Measurements from ENCODE around the gene UMOD.

UMOD gene

DNA sequence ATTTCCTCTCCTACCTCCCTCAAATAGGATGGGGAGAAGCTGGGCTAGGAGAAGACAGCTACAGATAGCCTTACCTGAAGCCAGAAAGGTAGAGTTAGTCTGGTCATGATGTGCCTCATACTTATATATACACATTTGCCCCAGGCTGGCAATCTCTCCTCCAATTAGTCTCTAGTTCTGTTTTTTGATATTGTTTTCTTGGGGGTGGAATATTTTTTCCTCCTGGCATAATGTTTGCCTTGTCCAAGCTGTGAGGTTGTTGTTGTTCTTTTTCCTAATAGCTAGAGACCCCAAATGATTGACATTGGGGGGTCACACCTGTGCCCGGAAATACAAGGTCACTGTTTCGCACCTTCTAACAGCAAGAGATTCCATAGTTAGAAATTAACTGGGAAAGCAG lies at the start of gene UMOD:
Gene UMOD, minus strand, starts transcription at position 101 of the 400 bp plus-strand sequence. CDS start 1,978 bp downstream, outside the sequence.
- no peak for DNase-seq

DNA sequence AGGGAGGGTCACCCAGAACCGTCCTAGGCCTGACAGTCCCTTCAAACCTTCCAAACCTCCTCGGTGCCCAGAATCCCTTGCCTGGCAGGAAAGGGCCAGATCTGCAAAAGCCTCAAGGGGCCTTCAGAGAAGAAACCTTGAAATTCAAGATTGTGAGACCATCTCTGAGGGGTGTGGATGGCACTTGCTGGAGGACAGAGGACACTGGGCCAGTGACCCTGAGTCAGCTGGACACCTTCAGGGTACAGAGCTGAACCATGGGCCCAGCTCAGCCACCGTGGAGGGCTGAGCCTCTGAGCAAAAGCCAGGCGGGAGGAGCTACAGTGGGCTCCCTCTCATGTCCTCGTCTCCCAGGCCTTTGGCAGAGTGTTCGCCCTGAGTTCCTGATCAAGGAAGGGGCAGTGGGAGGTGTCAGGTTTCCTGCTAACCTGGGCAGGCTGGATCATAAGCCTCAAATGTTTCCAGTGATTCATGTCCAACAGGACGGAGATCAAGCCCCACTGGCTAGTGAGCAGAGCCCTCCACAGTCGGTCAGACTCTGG lies 49.0 kb upstream of the UMOD start:
- DNase-seq: no peak

DNA sequence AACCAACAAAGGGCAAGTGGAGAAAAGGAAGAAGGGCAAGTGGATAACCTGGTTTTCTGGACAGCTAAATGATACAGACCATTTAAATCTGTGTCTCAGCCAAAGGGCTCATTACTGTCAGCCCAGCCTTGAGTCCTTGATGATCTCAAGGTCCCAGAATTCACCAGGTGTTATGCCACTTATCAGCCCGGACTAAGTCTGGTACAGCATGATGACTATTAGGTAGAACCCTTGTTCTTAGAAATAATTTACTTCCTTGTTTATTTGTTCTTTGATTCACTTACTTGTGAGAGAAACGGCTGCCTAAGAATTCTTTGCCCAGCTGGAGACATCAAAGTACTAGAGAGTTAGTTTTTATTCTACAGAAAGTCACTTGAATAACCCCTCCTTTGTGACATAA lies 48.6 kb upstream of the UMOD start:
- no peak for DNase-seq

DNA sequence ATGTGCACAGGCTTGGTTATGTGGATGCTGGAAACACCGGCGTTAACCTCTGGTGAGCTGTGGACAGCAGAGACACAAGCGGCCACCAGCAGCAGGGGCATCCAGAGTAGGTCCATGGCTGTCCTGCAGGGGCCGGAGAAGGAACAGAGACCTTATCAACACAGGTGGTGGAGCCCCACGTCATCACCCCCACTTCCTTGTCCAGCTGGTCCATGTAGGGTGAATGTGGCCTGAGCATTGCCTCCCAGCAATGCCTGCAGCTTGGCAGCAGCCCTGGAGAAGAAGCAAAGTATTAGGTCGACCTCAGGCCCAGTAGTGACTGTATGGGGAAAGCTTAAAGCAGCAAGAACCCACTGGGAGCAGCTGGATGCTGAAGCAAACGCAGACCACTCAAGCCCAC lies 46.7 kb upstream of the UMOD start:
- no peak for DNase-seq

DNA sequence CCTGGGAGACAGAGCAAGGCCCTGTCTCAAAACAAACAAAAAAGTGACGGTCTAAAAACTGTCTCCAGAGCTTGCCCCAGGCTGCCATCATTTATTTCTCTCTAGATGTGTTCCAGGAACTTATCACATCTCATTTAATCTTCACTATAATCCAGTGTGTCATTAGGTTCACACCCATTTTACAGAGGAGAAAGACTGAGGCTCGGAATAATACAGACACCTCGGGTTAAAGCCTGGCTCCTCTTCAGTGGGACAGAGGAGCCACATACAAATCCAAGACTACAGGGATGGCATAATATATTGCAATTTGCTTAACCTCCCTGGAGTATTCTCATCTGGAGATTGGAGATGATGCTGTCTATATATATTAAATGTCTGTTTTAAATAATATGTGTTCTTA lies 46.1 kb upstream of the UMOD start:
- DNase-seq: no peak

DNA sequence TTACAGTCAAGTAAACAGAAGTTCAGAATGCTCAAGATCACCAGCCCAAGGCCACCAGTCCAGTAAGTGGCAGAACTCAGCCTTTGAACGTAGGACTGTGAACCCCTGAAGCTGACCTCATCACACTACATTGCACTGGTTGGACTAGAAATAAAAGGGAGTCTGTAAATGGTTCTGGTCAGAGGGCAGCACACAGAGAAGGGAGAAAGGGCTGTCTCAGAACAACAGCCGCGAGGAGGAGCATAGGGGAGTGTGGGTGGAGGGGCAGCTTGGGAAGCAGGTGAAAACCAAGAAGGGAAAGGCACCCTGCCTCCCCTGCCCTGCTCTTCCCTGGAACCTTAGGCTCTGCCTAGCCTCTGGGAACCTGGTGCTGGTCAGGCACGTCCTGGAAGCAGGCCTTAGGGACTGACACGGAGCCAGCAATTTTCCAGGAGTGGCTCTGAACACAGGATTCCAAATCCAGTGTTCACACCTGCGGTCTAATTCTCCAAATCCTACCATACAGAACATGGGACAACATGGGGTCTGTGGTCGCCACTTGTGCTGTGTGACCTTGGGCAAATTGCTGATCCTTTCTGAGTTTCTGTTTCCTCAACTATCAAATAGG lies 45.1 kb upstream of the UMOD start:
- DNase-seq: no peak

DNA sequence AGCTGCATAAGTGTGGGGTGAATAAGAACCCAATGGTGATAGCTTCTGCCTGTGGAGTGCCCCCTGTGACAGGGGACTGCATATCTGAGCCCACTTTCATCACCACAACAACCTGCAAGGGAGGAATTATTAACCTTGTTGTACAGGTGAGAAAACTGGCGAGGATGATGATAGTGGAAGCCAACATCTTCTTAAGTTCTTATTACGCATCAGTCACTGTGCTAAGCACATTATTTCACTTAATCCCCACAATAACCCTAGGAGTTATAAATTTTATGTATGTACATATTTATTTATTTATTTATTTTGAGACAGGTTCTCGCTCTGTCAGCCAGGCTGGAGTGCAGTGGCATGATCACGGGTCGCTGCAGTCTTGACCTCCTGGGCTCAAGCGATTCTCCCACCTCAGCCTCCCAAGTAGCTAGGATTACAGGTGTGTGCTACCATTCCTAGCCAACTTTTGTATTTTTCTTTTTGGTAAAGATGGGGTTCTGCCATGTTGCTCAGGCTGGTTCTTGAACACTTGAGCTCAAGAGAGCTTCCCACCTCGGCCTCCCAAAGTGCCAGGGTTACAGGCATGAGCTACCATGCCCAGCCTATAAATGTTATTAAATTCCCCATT lies 44.4 kb upstream of the UMOD start:
- DNase-seq: no peak

DNA sequence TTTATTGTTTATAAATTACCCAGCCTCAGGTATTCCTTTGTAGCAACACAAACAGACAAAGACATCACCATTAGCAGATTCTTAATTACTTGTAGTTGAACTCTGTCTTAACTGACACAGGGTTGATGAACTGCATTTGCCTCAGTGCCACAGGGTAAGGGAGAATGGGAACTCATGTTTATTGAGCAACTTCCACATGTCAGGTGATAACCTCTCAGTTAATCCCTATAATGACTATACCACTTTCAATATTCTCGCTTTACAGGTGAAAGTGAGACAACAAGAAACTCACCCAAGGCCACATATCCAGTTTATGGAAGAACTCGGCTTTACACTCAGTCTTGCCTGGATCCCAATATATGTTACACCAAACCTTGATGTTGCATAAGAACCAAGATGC lies 43.4 kb upstream of the UMOD start:
- no peak for DNase-seq

DNA sequence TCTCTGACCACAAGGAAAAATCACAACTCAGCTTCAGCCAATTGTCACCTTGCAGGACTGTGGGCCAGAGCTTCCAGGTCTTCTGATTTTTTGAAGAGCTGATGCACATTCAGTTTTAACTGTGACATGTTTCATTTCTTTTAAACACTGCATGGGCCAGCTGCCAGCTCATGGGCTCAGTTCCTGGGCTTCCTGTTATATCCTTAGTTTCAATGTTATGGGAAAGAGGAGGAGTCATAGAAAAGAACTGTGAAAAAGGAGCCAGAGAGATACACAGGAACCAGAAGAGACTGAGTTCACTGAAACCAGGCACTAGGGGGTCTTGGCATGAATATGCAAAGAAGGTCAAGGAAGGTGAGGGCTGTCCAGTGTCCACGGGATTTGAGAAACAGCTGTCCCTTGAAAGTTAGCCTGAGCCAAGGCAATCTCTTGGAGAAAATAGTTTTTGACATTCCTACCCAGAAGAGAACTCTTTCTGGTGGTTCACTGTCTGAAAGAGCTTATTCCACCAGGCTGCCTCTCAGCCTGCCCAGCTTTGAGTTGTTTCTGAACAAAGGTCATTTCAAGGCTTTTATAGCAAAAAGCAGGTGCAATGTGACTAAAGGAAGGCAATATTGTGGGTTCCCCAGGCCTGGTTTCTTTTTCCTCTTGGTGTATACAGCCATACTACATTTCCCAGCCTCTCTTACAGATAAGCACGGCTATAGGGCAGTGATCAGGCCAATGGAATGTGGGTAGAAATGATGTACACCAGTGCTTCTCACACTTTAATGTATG lies 41.5 kb upstream of the UMOD start:
- DNase-seq: peak; percentile 44

DNA sequence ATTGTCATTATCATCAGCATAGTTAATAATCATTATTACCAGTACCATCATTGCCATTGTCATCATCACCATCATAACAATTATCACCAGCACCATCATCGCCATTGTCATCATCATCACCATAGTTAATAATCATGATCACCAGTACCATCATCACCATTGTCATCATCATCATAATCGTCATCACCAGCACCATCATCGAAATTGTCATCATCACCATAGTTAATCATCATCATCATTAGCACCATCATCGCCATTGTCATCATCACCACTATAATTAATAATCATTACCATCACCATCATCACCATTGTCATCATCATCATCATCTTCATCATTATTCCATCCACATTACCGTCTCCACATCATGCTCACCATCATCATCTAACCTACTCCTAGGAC lies 38.5 kb upstream of the UMOD start:
- DNase-seq: no peak

DNA sequence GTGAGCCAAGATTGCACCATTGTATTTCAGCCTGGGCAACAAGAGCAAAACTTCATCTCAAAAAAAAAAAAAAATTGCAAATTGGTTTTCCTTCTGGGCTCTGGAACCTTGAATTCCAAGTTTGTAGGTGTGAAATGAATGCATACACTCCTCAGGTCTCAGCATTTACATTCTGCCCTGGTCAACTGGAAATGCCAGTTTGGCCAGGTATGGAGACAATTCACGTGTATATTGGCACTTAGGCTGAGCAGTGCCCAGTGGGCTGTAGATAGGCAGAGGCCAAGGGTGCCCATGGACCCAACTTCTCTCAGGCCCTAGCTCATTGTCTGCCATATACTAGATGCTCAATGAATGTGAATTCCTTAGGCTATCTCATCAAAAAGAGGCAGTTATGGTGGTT lies 36.3 kb upstream of the UMOD start:
- DNase-seq: no peak

DNA sequence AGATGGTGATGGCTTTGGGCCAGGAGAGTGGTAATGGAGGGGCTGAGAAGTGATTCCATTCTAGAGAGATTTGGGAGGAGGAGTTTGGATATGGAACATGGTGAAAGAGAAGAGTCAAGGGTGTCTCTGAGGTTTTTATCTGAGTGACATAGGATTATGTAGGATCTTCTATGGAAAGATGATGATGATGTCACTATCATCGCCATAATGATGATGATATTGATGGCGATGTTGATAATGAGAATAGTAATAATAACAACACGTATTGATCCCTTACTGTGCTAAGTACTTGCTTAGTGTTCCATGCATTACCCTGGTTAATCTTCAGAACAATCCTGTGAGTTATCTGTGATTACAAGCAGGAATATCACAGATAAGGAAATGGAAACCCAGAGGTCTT lies 35.5 kb upstream of the UMOD start:
- no peak for DNase-seq

DNA sequence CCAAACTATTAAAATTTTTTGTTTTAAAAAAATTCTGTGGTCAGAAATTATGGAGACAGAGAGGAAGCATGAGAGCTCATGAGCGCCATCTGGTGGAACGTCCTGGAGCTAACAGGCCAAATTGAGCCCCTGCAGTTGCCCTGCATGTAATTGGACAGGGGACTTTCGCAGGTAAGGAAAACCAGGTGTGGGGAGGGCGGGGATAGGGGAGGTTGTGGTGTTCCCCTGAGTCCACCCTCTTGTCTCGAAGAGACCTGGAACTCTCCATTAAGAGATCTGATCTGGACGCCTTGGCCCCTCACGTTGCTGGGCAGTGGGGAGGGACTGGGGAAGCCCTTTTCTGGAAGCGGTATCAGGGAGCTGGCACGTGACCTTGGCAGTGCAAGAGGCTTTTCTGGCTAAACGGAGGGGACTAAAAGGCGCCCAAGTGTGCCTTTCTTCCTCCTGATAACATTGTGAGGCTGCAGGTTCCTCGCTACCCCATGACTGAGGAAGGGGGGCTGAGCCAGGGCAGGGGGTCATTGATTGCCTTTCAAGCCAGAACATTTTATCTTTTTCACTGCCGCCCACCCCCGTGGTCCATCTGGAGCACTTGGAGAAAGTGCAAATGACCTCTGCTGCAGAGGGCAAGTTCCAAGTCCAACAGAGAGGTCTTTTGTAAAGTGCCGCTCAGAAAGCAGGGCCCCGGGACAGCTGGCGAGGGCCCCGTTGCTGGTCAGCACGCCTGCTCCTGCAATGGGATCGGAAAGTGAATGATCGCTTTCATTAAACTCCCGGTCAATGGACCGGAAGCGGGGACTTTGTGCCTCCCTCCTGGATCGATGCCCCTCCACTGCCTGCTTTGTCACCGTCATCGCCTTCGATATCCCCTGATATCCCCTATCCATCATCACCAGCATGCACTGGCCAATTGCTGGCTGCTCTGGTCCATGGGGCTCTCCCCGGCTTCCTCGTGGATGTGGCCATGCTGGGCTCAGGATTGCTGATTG lies 33.6 kb upstream of the UMOD start:
- DNase-seq: peak; percentile 45

DNA sequence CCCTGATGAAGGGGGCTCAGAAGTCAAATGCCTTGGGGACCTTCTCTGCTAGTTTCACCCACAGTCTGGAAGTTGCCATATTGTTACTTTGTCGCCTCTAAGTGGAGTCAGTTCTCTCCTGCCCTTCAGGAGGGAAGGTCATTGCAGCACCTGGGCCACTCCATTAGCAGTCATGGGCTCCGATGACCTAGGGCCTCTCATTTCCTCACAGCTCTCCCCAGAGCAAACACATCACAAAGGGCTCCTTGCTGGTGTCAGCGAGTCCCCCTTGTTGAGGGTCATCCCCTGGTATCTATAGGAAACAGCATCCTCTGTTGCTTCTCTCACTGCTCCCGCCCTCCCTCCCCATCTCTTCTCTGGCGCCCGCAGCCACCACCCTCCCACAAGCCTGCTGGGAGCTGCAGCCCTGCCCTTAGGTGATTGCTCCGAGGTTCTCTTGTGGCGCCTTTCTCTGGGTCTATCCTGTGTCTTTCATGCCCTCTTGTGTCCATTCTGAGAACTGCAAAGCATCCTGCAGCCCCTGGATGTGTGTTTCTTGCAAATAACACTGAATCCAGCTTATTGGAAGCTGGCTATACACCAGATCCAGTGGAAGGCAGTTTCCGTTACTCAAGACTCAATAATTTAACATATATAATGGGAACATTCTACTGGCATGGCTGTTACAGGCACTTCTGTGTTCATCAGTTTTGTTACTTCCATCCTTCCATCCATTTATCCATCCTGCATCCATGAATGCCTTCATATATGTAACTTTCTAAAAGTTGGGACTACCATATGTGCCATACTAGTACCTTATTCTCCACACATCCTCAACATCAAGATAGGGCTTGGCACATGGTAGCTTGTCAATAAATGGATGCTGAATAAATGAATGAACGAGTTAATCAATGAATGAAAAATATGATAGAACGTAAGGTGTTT lies 30.9 kb upstream of the UMOD start:
- peak; percentile 48 for DNase-seq

DNA sequence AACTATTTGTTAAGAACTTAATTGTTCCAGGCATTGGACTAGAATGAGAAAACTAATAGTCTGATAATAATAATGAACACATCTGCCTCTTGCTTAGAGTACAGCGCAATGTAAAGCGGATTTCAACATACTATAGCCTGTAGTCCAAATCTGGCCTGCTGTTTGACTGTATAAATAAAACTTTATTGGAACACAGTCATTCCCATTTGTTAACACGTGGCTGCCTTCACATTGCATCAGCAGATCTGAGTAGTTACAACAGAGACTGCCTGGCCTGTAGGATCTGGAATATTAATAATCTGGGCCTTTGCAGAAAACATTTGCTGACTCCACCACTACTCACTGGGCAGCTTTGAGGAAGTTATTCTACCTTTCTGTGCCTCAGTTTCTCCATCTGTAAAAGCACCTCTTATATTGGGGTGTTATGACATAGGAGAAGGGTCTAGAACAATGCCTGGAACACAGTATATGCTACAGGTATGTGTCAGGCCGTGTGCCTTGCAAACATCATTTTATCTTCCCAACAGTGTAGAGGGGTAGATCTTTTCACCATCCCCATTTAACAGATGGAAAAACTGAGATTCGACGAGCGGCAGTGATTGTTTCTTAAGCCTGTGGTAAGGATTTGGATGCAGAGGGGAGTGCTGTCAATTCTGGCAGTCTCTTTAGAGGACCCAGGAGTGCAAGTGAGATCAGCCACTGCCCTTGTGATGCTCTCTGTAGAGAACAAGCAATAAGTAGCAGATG lies 29.9 kb upstream of the UMOD start:
- DNase-seq: no peak

DNA sequence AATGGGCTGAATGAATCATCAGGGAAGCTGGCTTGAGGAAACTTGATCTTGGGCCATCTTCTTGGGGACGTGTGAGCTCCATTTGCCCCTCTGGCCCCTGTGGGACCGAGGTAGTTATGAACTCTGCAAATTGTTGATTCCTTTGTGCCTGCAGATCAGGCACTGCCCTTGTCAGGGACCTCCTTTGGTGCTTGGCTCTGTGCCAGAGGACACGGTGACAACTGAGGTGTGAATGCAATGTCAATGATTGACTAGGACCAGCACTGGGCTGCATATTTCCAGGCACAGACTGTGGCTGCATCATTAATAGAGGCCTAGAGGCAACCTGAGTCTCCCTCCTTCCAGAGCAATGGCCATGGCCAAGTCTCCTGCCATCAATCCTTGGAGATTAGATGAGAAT lies 28.3 kb upstream of the UMOD start:
- DNase-seq: no peak

DNA sequence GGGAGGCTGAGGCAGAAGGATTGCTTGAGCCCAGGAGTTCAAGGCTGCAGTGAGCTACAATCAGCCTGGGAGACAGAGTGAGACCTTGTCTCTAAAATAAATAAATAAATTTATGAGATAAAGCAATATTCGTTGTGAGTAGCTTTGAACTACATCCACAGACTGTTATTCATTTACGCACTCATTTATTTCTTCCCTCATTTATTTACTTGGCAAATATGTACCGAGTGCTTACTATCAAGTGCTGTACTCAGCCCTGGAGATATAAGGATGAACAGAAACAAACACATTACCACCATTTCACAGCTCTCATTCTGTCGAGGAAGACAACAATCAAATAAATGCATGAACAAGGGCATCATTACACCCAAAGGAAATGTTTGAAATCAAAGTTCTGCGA lies 24.7 kb upstream of the UMOD start:
- DNase-seq: no peak

DNA sequence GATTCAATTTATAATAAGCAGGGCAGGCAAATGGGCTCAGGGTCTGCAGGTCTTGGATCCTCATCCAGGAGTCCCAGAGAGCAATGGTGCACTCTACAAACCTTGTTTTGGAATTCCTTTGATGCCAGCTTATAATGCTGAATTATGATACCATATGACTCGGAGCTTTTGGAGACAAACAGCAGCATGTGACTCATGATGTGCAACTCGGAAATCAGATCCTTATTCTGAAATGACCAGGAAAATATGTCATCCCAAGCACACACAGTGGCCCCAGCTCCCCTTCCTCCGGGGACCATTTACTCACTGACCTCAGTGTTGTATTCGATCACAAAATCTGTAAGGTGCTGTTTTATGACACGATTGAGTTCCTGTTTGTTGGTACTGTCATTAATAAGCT lies 20.2 kb upstream of the UMOD start:
- no peak for DNase-seq

DNA sequence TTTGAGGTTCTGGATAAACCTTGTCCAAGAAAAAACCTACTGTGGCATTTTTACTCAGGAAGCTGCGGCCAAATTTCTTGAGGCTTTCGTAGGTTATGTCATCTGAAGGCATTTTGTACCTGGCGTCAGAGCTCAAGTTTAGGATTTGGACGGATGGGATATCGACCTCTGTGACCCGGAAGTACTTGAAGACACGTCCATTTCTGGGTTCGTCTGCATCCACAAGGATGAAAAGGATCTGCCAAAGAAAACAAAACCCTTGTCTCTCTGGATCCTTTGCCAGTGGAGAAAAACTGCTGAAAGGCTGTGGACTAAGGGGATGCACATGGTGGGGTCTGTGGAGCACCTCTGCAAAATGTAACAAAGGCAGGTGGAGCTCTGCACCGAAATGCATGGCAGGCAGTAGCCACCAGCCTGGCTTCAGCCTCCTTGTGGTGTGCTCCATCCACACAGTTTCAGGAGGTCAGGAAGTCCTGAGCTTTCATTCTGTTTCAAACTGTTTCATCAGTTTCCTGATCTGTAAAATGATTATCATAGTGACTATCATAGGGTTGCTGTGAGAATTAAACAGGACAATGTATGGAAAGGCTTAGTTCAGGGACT lies 17.0 kb upstream of the UMOD start:
- DNase-seq: no peak

DNA sequence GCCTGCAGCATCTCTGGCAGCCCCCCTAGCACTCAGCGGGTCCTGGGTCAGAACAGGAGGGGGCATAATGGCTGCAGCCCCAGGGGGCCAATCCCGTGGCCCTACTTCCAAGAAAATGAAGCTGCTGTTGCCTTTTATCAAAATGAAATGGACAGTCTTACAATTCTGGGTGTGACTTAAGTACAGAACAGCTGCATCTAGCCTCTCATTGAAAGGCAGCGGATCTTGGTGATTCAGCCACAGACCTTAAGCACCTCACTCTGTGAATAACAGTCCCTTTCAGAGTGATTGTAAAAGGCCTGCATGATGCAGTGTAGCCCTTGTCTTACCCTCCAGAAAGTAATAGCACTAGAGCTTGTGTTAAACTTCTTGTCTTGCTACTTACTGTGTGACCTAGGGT lies 11.5 kb upstream of the UMOD start:
- DNase-seq: no peak

DNA sequence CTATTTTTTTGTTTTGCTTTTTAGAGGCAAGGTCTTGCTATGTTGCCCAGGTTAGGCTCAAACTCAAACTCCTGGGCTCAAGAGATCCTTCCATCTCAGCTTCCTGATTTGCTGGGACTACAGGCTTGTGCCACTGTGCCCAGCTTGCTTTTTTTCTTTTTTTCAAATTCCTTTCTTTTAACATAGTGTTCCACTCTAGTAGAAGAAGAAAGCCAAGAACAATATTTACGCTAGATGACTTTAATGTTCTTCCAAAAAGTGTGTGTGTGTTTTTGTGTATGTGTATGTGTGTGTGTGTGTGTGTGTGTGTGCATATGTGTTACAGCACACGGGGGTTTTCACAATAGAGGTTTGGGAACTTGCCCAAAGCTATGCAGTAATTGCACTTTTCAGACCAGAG lies 10.7 kb upstream of the UMOD start:
- no peak for DNase-seq
